ENCODE data around the gene OR6C76.

Gene OR6C76

DNA sequence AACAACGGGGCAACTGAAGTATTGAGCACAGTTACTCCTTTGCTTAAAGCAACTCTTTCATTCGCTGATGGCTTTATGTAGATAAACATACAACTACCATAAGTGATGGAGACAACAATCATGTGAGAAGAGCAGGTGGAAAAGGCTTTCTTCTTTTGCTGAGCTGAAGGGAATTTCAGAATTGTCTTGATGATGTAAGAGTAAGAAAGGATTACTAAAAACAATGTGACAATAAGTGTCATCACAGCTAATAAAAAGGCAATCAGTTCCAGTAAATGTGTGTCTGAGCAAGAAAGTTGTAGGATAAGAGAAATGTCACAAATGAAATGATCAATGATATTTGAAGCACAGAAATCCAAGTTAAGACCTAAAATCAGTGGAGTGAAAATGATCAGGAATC is 43.2 kb downstream of the OR6C76 start:
- DNase-seq (ENCODE audit: low read depth in 2 of 2) = no peak

DNA sequence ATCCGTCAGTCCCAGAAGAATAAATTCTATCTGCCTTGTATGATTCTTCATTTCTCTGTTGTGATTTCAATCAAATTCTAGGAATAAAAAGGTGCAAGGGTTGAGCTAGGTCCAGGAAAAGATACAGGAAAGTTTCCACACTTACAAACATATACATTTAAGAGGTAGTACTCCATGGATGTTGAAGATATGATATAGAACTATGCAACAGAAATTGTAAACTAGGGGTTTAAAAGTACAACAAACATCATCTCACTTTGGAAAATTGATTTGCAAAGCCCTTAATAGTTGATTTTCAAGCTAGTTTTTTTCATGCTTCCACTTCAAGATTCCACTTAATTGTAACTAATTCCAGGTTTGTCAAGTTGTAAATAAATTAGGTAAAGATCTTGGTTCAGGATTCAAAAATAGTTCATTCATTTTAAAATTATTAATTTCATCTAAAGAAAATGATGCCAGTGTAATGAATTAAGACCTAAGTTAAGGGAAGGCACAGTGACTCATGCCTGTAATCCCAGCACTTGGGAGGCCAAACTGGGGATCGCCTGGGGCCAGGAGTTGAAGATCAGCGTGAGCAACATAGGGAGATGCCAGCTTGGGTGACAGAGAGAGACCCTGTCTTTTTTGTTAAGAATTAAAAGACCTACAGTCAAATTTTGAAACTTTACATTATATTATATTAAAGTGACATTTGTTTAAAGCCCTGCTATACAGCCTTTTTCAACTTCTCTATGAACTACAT is 44.2 kb downstream of the OR6C76 start, which contains the start of gene OR6C70:
Gene OR6C70, minus strand, starts transcription at position 51 of the 742 bp plus-strand sequence. Its CDS starts 0 bp downstream, at position 51.
- no peak for DNase-seq (ENCODE audit: low read depth in 2 of 2)

DNA sequence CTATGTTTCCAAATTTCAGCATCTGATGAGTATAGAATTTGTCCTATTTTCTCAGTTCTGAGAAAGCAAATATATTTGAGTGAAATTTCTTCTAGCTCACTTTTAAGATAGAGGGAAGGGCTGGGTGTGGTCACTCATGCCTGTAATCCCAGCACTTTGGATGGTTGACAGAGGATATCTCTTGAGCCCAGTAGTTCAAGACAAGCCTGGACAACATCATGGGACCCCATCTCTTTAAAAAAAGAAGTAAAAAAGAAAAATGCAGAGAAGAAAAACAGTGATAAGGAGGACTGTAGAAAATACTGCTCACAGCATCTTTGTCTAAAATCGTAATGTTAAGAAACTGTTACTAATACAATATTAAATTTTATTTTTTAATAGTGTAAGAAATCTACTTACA is 46.2 kb downstream of the OR6C76 start:
- DNase-seq (ENCODE audit: low read depth in 2 of 2) = no peak

Measured in stimulated activated CD4-positive, alpha-beta T cell treated with anti-CD3 and anti-CD28 coated beads, Interleukin-1b, Interleukin-23, amount 100 ng/mL, for 1 hour (primary cell).